ENCODE data around the gene PTGIS.

DNA sequence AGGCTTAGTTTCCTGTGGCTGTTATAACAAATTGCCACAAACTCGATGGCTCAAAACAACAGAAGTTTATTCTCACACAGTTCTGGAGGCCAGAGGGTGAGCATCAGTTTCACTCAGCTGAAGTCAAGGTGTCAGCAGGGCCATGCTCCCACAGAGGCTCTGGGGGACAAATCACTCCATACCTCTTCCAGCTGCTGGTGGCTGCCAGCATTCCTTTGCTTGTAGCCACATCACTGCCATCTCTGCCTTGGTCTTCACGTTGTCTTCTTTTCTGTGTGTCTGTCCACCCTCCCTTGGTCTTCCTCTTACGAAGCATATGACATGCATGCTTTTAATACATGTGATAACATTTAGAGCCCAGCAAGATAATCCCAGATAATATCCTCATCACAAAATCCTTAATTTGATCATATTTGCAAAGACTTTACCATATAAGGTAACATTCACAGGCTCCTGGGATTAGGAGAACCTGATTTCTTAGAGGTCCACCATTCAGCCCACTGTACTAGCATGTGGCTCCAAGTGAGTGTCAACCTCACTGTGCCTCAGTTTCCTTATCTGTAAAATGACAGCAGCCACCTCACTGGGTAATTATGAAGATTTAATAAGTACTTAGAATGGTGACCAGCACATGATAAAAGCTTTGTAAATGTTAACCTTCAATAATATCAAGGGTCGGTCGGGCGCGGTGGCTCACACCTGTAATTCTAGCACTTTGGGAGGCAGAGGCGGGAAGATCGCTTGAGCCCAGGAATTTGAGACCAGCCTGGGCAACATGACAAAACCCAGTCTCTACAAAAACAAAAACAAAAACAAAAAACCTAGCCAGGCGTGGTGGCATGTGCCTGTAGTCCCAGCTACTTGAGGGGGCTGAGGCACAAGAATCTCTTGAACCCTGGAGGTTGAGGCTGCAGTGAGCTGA lies 14.7 kb upstream of the PTGIS start:
- TF ChIP-seq, protein P1, sequence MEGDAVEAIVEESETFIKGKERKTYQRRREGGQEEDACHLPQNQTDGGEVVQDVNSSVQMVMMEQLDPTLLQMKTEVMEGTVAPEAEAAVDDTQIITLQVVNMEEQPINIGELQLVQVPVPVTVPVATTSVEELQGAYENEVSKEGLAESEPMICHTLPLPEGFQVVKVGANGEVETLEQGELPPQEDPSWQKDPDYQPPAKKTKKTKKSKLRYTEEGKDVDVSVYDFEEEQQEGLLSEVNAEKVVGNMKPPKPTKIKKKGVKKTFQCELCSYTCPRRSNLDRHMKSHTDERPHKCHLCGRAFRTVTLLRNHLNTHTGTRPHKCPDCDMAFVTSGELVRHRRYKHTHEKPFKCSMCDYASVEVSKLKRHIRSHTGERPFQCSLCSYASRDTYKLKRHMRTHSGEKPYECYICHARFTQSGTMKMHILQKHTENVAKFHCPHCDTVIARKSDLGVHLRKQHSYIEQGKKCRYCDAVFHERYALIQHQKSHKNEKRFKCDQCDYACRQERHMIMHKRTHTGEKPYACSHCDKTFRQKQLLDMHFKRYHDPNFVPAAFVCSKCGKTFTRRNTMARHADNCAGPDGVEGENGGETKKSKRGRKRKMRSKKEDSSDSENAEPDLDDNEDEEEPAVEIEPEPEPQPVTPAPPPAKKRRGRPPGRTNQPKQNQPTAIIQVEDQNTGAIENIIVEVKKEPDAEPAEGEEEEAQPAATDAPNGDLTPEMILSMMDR (conservative IDR thresholded peaks at IDR 0.05) = no peak
- no peak for TF ChIP-seq EZH2 (IDR thresholded peaks at IDR 0.05; ENCODE audit: low read depth)

Data from PC-9 (cell line).